Body of pancreas (tissue), 4 donors: ENCODE measurements around the gene AKAP6.

Experiments
- CTCF ChIP-seq, 7 experiments: fragments of 450-650 bp in 4 of 7; fragments of 200-600 bp in 3 of 7; sonication (generic) in 3 of 7; IDR thresholded peaks; one replicate each; pipeline ENCODE4 v1.5.1; 2016 to 2019; ENCODE audit warnings: antibody characterized with exemption in 7 of 7
- POLR2A ChIP-seq, 3 donors: fragments of 450-650 bp; IDR thresholded peaks; one replicate each; pipeline ENCODE4 v1.6.1; 2016; ENCODE audit warnings: antibody characterized with exemption in 3 of 3, mild to moderate bottlenecking in 2 of 3

- TF ChIP-seq CTCF (IDR thresholded peaks at IDR 0.05) (no peak), POLR2A (IDR thresholded peaks at IDR 0.05) (no peak)
These were observed 498.4 kb downstream of the AKAP6 start for GRCh38 chr14:32827514-32827913.
